HEK293T (cell line): ENCODE results near the gene PRPF6.

Experiments
- ARNT ChIP-seq: fragments of 450-650 bp; IDR thresholded peaks from 2 replicates; pipeline ENCODE4 v1.6.1; 2017; ENCODE audit warnings: mild to moderate bottlenecking
- BHLHE40 ChIP-seq: fragments of 450-650 bp; IDR thresholded peaks from 2 replicates; pipeline ENCODE4 v1.6.1; 2016; ENCODE audit warnings: mild to moderate bottlenecking, moderate library complexity, borderline replicate concordance
- ELF4 ChIP-seq: fragments of 450-650 bp; IDR thresholded peaks from 2 replicates; pipeline ENCODE4 v1.6.1; 2017; ENCODE audit warnings: antibody characterized with exemption
- FOXK2 ChIP-seq: fragments of 450-650 bp; IDR thresholded peaks from 2 replicates; pipeline ENCODE4 v1.6.1; 2016; ENCODE audit warnings: mild to moderate bottlenecking
- FOXM1 ChIP-seq: fragments of 450-650 bp; IDR thresholded peaks from 2 replicates; pipeline ENCODE4 v1.6.1; 2017; ENCODE audit warnings: mild to moderate bottlenecking, borderline replicate concordance
- HDGF ChIP-seq: fragments of 450-650 bp; IDR thresholded peaks from 2 replicates; pipeline ENCODE4 v1.6.1; 2017; ENCODE audit warnings: antibody characterized with exemption, borderline replicate concordance
- LEF1 ChIP-seq: fragments of 450-650 bp; IDR thresholded peaks from 2 replicates; pipeline ENCODE4 v1.6.1; 2017; ENCODE audit warnings: mild to moderate bottlenecking, borderline replicate concordance
- NFRKB ChIP-seq: fragments of 450-650 bp; IDR thresholded peaks from 2 replicates; pipeline ENCODE4 v1.6.1; 2016; ENCODE audit warnings: mild to moderate bottlenecking, moderate library complexity
- PKNOX1 ChIP-seq: fragments of 450-650 bp; IDR thresholded peaks from 2 replicates; pipeline ENCODE4 v1.6.1; 2016
- SP1 ChIP-seq: fragments of 450-650 bp; IDR thresholded peaks from 2 replicates; pipeline ENCODE4 v1.6.1; 2017
- TARDBP ChIP-seq: fragments of 450-650 bp; IDR thresholded peaks from 2 replicates; pipeline ENCODE4 v1.6.1; 2016
- ZNF384 ChIP-seq: fragments of 450-650 bp; IDR thresholded peaks from 2 replicates; pipeline ENCODE4 v1.6.1; 2016

- TF ChIP-seq ELF4 (no peak), SP1 (no peak), TARDBP (no peak), ARNT (no peak), FOXM1 (no peak), BHLHE40 (no peak), ZNF384 (no peak), FOXK2 (no peak), NFRKB (no peak), HDGF (no peak), PKNOX1 (no peak), LEF1 (no peak)
Measured at GRCh38 chr20:63945921-63946920, 34.7 kb upstream of the PRPF6 start.
